Inferior parietal cortex (tissue), 1 donor: Measurements from ENCODE around the gene GGT7.
"Not testable (repeated sequence)": the region's sequence is repeated elsewhere in the genome, so short reads cannot be mapped to it uniquely, and the experiment has no call there.

ENCODE experiments used
- DNase-seq: peaks from one replicate; pipeline ENCODE4 v3.0.0-alpha.2; 2016; ENCODE audit errors: extremely low spot score

Gene GGT7

DNA sequence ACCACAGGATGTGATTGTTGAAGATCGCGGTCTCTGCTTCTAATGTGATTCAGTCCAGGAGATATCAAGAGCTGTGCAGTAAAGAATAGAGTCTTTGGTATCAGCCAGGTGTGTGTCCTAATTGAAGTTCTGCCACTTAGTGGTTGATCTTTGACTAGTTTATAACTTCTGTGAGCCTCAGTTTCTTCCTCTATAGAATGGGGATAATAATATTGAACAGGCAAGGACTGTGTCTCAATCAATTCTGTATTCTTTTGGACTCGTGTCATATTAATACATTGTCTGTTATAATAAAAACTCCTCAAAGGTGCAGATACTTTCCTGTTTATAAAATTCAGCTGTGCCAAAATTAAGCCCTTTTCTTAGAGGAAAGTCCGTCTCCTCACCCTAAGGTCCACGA lies 24.1 kb downstream of the GGT7 start:
- no peak for DNase-seq

DNA sequence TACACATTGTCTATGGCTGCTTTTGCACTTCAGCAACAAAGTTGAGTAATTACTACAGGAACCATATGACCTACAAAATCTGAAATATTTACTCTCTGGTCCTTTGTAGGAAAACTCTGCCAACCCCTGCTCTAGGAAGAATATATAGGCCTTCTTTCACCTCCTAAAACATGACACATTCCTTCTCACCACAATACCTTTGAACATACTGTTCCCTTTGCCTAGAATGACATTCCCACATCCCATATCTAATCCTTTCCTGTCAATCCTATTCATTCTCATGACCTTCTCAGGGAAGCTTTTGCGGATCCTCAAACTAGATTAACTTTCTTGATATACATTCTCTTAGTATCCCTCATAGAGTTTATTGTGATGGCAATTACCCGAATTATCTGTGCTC lies 29.2 kb downstream of the GGT7 start:
- no peak for DNase-seq

DNA sequence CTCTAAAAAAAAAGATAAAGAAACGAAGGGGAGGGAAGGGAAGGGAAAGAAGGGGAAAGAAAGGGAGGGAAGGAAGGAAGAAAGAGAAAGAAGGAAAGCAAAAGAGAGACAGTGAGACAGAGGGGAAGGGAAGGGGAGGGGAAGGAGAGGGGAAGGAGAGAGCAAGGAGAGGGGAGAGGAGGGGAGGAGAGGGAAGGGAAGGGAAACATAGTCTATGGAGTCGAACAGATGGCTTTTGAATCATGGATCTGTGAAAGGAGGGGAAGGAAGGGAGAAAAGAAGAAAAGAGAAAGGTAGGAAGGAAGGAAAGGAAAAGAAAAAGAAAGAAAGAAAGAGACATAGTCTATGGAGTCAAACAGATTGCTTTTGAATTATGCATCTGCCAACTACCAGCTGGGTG lies 30.5 kb downstream of the GGT7 start:
- no peak for DNase-seq

DNA sequence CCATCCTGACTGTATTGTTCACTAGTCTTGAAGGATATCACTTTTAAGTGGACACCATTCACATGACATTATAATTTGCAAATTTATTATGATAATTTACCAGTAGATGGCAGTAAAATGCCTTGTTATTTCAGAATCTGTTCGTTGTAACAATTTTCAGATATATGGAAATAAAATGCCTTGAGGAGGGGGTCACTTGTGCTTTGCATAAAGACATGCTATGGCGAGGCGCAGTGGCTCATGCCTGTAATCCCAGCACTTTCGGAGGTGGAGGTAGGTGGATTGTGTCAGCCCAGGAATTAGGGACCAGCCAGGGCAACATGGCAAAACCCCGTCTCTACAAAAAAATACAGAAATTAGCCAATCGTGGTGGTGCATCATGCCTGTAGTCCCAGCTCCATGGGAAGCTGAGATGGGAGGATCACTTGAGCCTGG lies 38.2 kb downstream of the GGT7 start:
- peak; percentile 74 for DNase-seq

- no peak for DNase-seq
These were observed 40.7 kb downstream of the GGT7 start for GRCh38 chr20:34831936-34832335.

- no peak for DNase-seq
These were observed 43.5 kb downstream of the GGT7 start for GRCh38 chr20:34829191-34829590.

GRCh38 chr20:34825530-34826362 lies 46.9 kb downstream of the GGT7 start, which contains the start of gene NCOA6:
TSS of gene NCOA6 (minus strand) at chr20:34825651. CDS start at chr20:34782355, 43,296 bp downstream.
- DNase-seq, result peak; percentile 79

DNA sequence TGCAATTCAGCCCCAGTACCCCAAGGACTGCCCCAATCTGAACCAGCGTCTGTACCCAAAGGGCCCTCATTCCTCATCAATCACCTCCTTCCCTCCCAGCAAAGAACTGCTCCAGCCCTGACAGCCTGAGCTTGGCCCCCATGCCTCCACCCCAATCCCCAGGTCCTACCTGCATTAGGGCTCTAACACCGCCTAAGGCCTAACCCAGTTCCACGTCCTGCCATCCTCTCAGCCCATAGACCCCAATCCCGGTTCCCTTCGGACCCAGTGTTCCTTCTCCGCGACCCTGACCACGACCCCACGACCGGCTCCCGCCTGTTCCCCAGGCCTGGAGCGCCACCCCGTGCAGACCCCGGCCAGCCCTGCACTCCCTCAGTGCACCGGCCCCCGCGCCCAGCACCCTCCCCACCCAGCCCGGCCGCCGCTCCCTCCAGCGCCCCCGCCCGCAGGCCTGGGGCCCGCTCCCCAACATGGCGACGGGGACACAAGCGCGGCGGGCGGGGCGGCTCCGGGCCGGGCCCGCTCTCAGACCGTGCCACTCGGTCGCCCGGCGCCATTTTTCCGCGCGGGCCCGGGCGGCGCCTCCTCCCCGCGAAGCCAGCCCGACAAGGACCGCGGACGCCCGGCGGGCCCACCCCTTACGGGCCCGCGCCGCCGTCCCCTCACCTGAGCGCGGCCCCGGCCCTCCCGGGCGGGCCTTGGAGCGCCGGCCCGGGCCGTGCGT lies 47.7 kb downstream of the GGT7 start:
- DNase-seq, result peak; percentile 41

- DNase-seq, result peak; percentile 36
These were observed 48.2 kb downstream of the GGT7 start for GRCh38 chr20:34824452-34824805.

- no peak for DNase-seq
These were observed 48.6 kb downstream of the GGT7 start for GRCh38 chr20:34824026-34824425.

DNA sequence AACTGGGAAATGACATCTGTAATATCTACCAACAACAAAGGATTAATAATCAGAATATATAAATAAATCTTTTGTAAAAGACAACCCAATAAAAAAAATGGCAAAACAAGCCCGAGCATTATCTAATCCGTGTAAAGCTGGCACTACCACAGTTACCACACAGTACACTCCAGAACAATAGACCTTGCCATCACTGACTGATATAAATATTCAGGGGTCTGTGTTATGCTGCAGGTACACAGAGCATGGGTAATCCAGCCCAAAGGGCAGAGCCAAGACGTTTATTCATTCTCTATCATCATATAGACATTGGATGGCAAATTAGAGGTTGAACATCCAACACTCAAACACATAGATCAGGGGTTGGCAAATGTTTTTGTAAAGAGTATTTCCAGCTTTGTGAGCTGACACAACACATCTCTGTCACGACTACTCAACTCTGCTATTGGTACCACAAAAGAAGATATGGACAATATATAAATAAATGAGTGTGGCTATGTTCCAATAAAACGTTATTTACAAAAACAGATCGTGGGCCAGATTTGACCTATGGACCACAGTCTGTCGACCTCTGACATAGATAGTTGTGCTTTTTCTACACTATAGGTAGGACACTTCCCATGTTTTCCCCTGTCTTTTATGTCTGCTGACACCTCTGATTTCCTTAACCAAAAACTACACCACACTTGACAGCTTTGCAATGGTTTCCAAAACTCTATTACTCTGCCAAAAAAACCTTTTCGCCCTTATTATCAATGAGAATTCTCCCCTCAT lies 51.7 kb downstream of the GGT7 start:
- no peak for DNase-seq

GRCh38 chr20:34817801-34818200 lies 54.9 kb downstream of the GGT7 start:
- no peak for DNase-seq

DNA sequence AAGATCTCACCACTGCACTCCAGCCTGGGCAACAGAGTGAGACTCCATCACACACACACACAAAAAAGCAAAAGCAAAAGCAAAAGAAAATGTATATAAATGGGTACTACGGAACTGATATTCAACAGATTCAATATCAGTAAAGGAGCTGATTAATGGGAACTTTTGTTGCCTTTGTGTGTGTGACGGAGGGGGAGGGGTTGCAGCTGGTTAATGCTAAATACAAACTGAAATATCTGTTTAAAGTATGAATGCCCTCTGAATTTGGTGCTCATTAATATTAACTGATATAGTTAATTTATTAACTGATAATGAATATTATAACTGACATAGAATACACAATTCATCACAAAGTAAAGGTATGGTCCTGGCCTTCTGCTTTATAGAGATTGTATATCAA lies 55.6 kb downstream of the GGT7 start:
- no peak for DNase-seq

- no peak for DNase-seq
These were observed 57.0 kb downstream of the GGT7 start for GRCh38 chr20:34815636-34816035.

GRCh38 chr20:34808583-34808982 lies 64.1 kb downstream of the GGT7 start:
- no peak for DNase-seq

- not testable (repeated sequence) for DNase-seq
These were observed 64.7 kb downstream of the GGT7 start for GRCh38 chr20:34807944-34808465.

GRCh38 chr20:34806255-34806654 lies 66.4 kb downstream of the GGT7 start:
- no peak for DNase-seq

- no peak for DNase-seq
These were observed 73.8 kb downstream of the GGT7 start for GRCh38 chr20:34798871-34799270.

DNA sequence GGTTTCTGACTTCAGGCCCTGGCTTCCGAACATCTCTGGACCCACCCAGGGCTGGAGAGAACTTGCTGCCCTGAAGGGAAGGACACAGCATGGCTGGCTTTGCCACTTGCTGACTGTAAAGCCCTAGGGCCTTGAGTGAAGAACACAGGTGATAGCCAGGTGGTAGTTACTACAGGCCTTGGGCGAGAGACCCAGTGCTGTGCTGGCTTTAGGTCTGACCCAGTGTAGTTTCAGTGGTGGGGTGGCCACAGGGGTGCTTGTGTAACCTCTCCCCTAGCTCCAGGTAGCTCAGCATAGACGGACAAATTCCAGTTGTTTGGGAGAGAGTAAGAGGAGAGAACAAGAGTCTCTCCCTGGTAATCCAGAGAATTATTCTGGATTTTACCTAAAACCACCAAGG lies 74.3 kb downstream of the GGT7 start:
- DNase-seq, result no peak

DNA sequence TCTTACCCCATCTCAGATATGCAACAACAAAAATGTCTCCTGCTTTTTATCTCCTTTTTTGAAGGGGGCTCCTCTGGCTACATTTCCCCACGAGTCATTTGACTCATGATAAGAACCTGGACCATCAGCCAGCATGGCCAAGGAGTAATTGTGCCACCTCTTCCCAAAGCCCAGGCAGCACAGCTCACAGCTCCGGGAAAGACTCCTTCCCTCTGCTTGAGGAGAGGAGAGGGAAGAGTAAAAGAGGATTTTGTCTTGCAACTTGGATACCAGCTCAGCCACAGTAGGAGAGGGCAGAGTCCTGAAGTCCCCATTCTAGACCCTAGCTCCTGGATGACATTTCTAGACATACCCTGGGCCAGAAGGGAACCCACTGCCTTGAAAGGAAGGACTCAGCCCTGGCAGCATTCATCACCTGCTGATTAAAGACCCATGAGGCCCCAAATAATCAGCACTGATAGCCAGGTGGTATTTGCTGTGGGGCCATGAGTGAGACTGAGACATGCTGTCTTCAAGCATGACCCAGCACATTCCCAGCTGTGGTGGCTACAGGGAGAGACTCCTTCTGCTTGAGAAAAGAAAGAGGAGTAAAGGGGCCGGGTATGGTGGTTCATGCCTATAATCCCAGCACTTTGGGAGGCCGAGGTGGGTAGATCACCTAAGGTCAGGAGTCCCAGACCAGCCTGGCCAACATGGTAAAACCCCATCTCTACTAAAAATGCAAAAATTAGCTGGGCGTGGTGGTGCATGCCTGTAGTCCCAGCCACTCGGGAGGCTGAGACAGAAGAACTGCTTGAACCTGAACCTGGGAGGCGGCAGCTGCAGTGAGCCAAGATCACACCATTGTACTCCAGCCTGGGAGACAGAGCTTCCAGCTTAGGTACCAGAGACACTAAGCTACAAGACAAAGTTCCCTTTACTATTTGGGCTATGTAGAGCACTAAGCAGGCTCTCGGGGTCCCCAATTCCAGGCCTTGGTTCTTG lies 75.4 kb downstream of the GGT7 start:
- no peak for DNase-seq
